Retinal pigment epithelial cell (primary cell): ENCODE results near the gene ABCC11.

ENCODE experiments used
- DNase-seq: peaks from one replicate; pipeline ENCODE4 v3.0.0-alpha.2; 2010; ENCODE audit warnings: low read depth
- H3K4me3 ChIP-seq: 2 replicates; pipeline ENCODE4 v1.5.1; 2011; ENCODE audit warnings: mild to moderate bottlenecking, low read length, control low read depth, moderate library complexity
- TF ChIP-seq, protein P1 (sequence below): conservative IDR thresholded peaks from 2 replicates; pipeline ENCODE4 v1.5.1; 2011; ENCODE audit warnings: low read depth, low read length, control low read depth, inconsistent platforms

ABCC11 gene

DNA sequence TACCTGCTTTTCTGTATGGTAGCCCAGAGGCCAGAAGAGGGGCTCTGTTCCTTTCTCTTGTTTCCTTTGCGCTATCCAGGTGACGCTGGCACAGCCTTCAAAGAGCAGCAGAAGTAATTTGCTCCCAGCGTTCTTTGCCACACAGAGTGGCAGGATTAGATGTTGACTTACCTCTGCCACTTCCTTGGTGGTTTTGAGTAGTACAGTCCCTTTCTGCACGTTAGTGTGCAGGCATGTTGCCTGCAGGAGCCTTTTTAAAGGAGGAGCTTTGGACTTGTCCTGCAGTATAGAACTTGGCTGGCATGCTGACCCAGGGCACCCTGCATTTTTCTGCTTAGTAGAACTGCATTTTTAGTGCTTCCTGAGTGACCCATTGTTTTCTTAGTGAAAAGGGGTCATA is at the start of gene ABCC11:
TSS of gene ABCC11 (minus strand) at position 229 of the 400 bp plus-strand sequence. CDS start 15,618 bp downstream, outside the sequence.
- TF ChIP-seq, protein P1, sequence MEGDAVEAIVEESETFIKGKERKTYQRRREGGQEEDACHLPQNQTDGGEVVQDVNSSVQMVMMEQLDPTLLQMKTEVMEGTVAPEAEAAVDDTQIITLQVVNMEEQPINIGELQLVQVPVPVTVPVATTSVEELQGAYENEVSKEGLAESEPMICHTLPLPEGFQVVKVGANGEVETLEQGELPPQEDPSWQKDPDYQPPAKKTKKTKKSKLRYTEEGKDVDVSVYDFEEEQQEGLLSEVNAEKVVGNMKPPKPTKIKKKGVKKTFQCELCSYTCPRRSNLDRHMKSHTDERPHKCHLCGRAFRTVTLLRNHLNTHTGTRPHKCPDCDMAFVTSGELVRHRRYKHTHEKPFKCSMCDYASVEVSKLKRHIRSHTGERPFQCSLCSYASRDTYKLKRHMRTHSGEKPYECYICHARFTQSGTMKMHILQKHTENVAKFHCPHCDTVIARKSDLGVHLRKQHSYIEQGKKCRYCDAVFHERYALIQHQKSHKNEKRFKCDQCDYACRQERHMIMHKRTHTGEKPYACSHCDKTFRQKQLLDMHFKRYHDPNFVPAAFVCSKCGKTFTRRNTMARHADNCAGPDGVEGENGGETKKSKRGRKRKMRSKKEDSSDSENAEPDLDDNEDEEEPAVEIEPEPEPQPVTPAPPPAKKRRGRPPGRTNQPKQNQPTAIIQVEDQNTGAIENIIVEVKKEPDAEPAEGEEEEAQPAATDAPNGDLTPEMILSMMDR, result no peak
- H3K4me3 ChIP-seq, result no peak within 1 kb of the TSS

DNA sequence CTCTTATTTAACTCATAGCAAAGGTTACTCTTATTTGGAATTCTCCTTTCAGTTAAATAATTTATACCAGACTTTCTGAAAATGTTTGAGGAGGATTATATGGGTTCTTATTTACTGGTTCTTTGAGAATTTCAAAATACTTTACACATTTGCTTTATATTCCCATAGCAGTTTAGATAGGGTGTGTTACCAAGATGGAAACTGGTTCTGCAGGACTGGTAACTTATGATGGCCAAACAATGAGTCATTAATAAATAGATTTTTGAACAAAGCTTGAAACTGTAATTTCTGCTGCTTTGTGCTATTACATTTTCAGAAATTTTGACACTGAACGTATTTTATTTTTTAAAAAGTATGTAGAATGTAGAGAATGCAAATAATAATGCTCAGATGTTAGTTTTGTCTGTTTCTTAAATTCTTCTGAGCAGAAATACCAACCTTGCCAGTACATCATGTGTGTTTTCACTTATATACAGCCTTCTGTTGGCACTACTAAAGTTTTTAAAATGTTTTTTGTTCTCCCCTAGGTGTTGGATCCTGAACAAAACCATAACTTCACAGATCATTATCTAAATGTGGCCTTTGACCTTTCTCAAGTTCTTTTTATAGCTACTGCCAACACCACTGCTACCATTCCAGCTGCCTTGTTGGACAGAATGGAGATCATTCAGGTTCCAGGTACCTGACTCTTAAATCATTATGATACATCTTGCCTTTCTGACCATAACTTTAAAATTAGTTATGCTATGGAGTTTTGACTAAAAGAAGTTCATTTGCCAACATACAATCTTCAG is 48.3 kb upstream of the ABCC11 start:
- no peak for DNase-seq
- TF ChIP-seq, protein P1, result no peak
- H3K4me3 ChIP-seq, result no peak overlapping the region

More for the DNA sequence above, at the start of gene ABCC11:
- no peak for DNase-seq

DNA sequence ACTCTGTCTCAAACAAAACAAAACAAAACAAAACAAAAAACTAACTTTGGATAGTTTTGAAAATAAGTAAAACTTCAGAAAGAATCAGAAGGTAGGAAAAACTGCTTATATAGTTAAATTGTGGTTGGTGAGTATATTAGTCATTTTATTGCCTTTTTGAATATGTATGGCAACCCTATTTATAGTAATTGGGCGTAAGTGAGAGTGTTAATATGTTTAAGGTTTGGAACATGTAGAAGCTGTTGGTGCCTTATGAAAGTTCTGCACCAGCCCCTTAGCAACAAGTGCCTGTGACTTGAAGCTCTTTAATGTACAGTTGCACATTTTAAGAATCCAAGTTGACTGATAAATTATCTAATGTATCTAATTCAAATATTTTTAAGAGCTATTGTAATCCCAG is 47.4 kb upstream of the ABCC11 start:
- TF ChIP-seq, protein P1, result no peak
- DNase-seq, result no peak

DNA sequence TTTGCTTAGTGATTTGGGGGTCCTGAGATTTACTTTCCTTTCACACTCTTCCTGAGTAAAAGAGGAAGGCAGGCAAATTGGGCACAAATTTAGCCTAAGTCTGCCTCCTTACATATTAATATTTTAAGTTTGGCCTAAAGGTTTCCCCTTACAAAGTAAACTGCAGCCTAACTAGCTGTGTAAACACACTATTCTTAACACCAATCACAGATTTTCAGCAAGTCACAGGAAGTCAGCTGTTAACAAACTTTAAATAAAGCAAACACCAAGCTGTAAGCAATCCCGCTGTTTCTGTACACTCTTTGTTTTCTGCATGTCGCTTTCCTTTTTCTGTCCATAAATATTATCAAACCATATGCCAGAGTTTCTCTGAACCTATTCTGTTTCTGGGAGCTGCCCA is 45.1 kb upstream of the ABCC11 start:
- DNase-seq, result no peak
- H3K4me3 ChIP-seq, result no peak overlapping the region
- TF ChIP-seq, protein P1, result no peak

More for the DNA sequence above, 47.4 kb upstream of the ABCC11 start:
- no peak overlapping the region for H3K4me3 ChIP-seq

DNA sequence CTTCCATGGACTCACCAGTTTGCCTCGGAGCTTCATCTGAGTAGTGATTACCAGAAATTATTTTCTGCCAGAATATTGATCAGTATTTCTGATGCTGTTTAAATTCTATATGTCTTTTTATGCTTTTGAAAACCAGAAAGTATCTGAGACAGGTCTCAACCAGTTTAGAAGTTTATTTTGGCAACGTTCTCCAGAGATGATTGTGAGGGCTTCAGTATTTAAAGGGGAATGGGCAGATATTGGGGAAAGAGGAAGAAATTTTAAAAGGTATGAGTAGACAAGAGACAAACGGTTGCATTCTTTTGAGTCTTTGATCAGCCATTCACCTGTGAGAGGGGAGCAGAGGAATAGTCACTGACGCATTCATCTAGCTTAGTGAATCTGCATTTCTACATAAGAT is 44.4 kb upstream of the ABCC11 start:
- H3K4me3 ChIP-seq, result no peak overlapping the region
- DNase-seq, result no peak
- TF ChIP-seq, protein P1, result no peak

DNA sequence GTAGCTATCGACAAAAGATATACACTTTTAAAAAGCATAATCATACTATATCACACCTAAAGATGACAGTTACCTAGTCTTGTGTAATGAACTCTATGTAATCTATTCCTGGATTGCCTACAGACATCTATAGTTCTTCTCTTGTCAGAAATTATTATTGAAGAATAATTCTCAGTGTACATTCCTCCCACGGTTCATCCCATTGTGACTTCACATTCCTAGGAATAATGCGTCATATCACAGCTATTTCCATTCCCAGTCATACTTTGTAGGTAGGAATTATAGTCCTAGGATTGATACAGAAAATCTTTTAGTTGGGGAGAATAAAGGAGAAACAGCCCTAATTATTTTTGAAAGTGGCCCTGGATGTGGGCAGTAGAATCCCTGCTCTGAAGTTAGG is 44.0 kb upstream of the ABCC11 start:
- TF ChIP-seq, protein P1, result no peak
- no peak for DNase-seq
- no peak overlapping the region for H3K4me3 ChIP-seq

DNA sequence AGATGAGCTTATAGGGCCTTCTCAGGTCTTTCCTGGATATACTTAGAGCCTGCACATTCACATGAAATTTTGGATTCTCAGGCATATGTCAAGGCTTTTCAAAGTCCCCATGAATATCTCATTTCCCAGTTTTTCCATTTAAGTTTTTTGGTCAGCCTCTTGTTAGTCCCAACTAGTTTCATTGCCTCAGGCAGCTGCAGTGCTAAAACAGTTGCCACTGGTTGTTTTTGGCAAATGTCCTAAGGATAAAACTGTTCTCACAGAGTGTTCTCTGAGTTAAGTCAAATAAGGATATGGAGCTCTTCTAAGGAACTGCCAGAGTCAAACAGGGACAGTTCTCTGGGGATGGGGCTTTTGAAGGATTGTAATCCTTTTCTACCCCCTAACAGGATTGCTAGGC is 39.9 kb upstream of the ABCC11 start:
- DNase-seq, result no peak
- TF ChIP-seq, protein P1, result no peak
- no peak overlapping the region for H3K4me3 ChIP-seq
